K562 (cell line): ENCODE data around the gene GNAL. TPM values are rescaled to one million over a fixed set of nuclear protein-coding genes. Genes with fewer than 3 reads are reported as not detected.
A peak's percentile ranks its signal among the peaks of the same experiment; 100 is the strongest.

Experiments
- ATAC-seq: fragments of 200-7000 bp; cut with Tn5 transposase; 3 replicates; pipeline ENCODE4 v1.9.1; 2020; ENCODE audit warnings: moderate library complexity
- BruUV-seq: library from RNA; stranded (reverse); fragments of 400-500 nt; replicated peaks from 2 replicates; lab custom pipeline; 2021; lab: Mats Ljungman, UMichigan
- CTCF ChIA-PET: fragments of 300-600 bp; formaldehyde crosslinking; extraction: SDS; loops from one replicate; lab custom pipeline; 2021; ENCODE audit warnings: low intra/inter-chr PET ratio; lab: Yijun Ruan, JAX
- POLR2A ChIA-PET: fragments of 300-600, 350-650 bp; sonication (Branson Sonifier 250); formaldehyde crosslinking; extraction: SDS; loops from one replicate; lab custom pipeline; 2021; ENCODE audit warnings: antibody characterized with exemption, inconsistent platforms; lab: Yijun Ruan, JAX
- DNase-seq, 4 experiments: peaks; one replicate each; pipeline versions ENCODE4 v3.0.0 to v3.0.0-alpha.2; 2011 to 2018; ENCODE audit warnings: low spot score in 3 of 4, mixed read lengths in 3 of 4; ENCODE audit errors: extremely low read depth in 1 of 4
- FAIRE-seq: peaks from 2 replicates; lab custom pipeline; 2011; peaks lifted over from hg19 to GRCh38; lab: Jason Lieb, UNC
- H2AFZ ChIP-seq: 2 replicates; pipeline ENCODE4 v1.6.0; 2011; ENCODE audit warnings: low read depth, low read length, control low read depth, inconsistent platforms
- H3K27ac ChIP-seq: fragments of 200-600 bp; 3 replicates; pipeline ENCODE4 v1.8.0; 2011; ENCODE audit warnings: low read depth, mild to moderate bottlenecking, control low read depth, inconsistent platforms, low read length, moderate library complexity, mixed read lengths; ENCODE audit errors: extremely low read depth
- H3K27me3 ChIP-seq, 2 experiments: fragments of 300-600 bp in 1 of 2; 2 replicates in 1 of 2; 3 replicates in 1 of 2; pipeline versions ENCODE4 v1.6.0 to v1.8.0; 2011; ENCODE audit warnings: inconsistent platforms in 2 of 2, low read length in 2 of 2, mild to moderate bottlenecking in 1 of 2, mixed read lengths in 1 of 2, moderate library complexity in 1 of 2; ENCODE audit not compliant: control insufficient read depth in 2 of 2, insufficient read depth in 2 of 2
- H3K36me3 ChIP-seq: fragments of 300-600 bp; 3 replicates; pipeline ENCODE4 v1.8.0; 2011; ENCODE audit warnings: mild to moderate bottlenecking, low read length, inconsistent platforms; ENCODE audit not compliant: control insufficient read depth, insufficient read depth
- H3K4me1 ChIP-seq, 2 experiments: fragments of 200-600 bp in 1 of 2; replicated peaks in 1 of 2; 2 replicates in 1 of 2; 3 replicates in 1 of 2; pipeline versions ENCODE4 v1.5.1 to v1.8.0; 2011; ENCODE audit warnings: inconsistent platforms in 2 of 2, low read length in 2 of 2, mild to moderate bottlenecking in 1 of 2, mixed read lengths in 1 of 2, moderate library complexity in 1 of 2; ENCODE audit not compliant: control insufficient read depth in 2 of 2, insufficient read depth in 2 of 2
- H3K4me2 ChIP-seq: 2 replicates; pipeline ENCODE4 v1.6.1; 2011; ENCODE audit warnings: low read length, control low read depth, inconsistent platforms, mixed read lengths; ENCODE audit not compliant: insufficient read depth
- H3K4me3 ChIP-seq: fragments of 200-600 bp; sonication (generic), shearing (Covaris generic); 2 replicates; pipeline ENCODE4 v1.5.1; 2016; ENCODE audit warnings: control low read depth, inconsistent platforms
- H3K79me2 ChIP-seq: fragments of 200-600 bp; 3 replicates; pipeline ENCODE4 v1.8.0; 2011; ENCODE audit warnings: low read length, inconsistent platforms; ENCODE audit not compliant: control insufficient read depth, insufficient read depth
- H3K9ac ChIP-seq, 2 experiments: 2 replicates each; pipeline versions ENCODE4 v1.6.0 to v1.6.1; 2011; ENCODE audit warnings: low read depth in 2 of 2, low read length in 2 of 2, control low read depth in 1 of 2, inconsistent platforms in 1 of 2, mild to moderate bottlenecking in 1 of 2, mixed read lengths in 1 of 2; ENCODE audit not compliant: insufficient read depth in 1 of 2
- H3K9me1 ChIP-seq: one replicate; pipeline ENCODE4 v1.6.0; 2011; ENCODE audit warnings: inconsistent platforms, mild to moderate bottlenecking, low read length, moderate library complexity; ENCODE audit not compliant: control insufficient read depth, insufficient read depth
- H3K9me3 ChIP-seq: replicated peaks from 2 replicates; pipeline ENCODE4 v1.5.1; 2011; ENCODE audit warnings: low read depth, low read length, inconsistent platforms; ENCODE audit not compliant: control insufficient read depth, insufficient read depth
- H4K20me1 ChIP-seq: replicated peaks from 2 replicates; pipeline ENCODE4 v1.6.1; 2011; ENCODE audit warnings: low read length, inconsistent platforms, mixed read lengths; ENCODE audit not compliant: control insufficient read depth, insufficient read depth
- CBFA2T2 ChIP-seq: fragments of 450-650 bp; conservative IDR thresholded peaks from 2 replicates; pipeline ENCODE4 v1.6.1; 2017; ENCODE audit warnings: mild to moderate bottlenecking
- CBFA2T3 ChIP-seq: fragments of 450-650 bp; IDR thresholded peaks from 2 replicates; pipeline ENCODE4 v1.6.1; 2017
- ELF1 ChIP-seq: fragments of 200-800 bp; sonication (Bioruptor generic); IDR thresholded peaks from 2 replicates; pipeline ENCODE4 v1.6.1; 2016; ENCODE audit warnings: missing genetic modification characterization, missing compliant biosample characterization
- FOSL1 ChIP-seq: fragments of 200-800 bp; sonication (Bioruptor generic); conservative IDR thresholded peaks from 2 replicates; pipeline ENCODE4 v1.6.1; 2016; ENCODE audit warnings: missing genetic modification characterization, missing compliant biosample characterization
- JUND ChIP-seq, 2 experiments: IDR thresholded peaks; 2 replicates in 1 of 2; 3 replicates in 1 of 2; pipeline ENCODE4 v1.6.1; 2011; ENCODE audit warnings: borderline replicate concordance in 2 of 2, low read depth in 2 of 2, low read length in 2 of 2, improper control_type of control experiment in 1 of 2, missing biosample characterization in 1 of 2, missing genetic modification characterization in 1 of 2, missing genetic modification reagents in 1 of 2
- NCOA1 ChIP-seq: fragments of 450-650 bp; IDR thresholded peaks from 2 replicates; pipeline ENCODE4 v1.6.1; 2016; ENCODE audit warnings: low read depth
- NFIC ChIP-seq: fragments of 450-650 bp; IDR thresholded peaks from 2 replicates; pipeline ENCODE4 v1.6.1; 2017; ENCODE audit warnings: mild to moderate bottlenecking, inconsistent platforms
- RBFOX2 ChIP-seq: fragments of 200-400 bp; formaldehyde crosslinking; IDR thresholded peaks from 2 replicates; pipeline ENCODE4 v1.6.1; 2017; ENCODE audit warnings: low read depth, mild to moderate bottlenecking, low read length, moderate library complexity
- TCF3 ChIP-seq: sonication (generic); formaldehyde crosslinking; IDR thresholded peaks from 2 replicates; pipeline ENCODE4 v1.4.0; 2020; ENCODE audit warnings: mild to moderate bottlenecking, missing genetic modification reagents
- ZBTB8A ChIP-seq: fragments of 450-650 bp; IDR thresholded peaks from 2 replicates; pipeline ENCODE4 v1.6.1; 2018; ENCODE audit warnings: mild to moderate bottlenecking, moderate library complexity; ENCODE audit not compliant: partially characterized antibody
- ZKSCAN1 ChIP-seq: fragments of 150-350 bp; IDR thresholded peaks from 2 replicates; pipeline ENCODE4 v1.6.1; 2016; ENCODE audit warnings: low read depth, low read length
- ZKSCAN3 ChIP-seq: fragments of 250-450 bp; sonication (Bioruptor Pico); IDR thresholded peaks from 2 replicates; pipeline ENCODE4 v1.4.0; 2020
- ZNF444 ChIP-seq: fragments of 250-450 bp; sonication (Bioruptor Pico); IDR thresholded peaks from 2 replicates; pipeline ENCODE4 v1.4.0; 2020; ENCODE audit warnings: mild to moderate bottlenecking, moderate library complexity
- WGBS: fragments of 100-300 bp; shearing (Covaris generic); methylation state at CpG from one replicate; pipeline ENCODE4 v1.1.6; 2016; ENCODE audit warnings: low coverage, mixed read lengths; ENCODE audit not compliant: insufficient coverage; ENCODE audit errors: missing lambda C conversion rate; 5-methylcytosine and 5-hydroxymethylcytosine counted together
- in situ Hi-C: fragments of 300-500 bp; cut with MboI; formaldehyde crosslinking; loops from 4 replicates; pipeline ENCODE4 v1.15.0; 2018; ENCODE audit warnings: inconsistent platforms, mixed read lengths
- intact Hi-C: fragments of 100-400 bp; cut with micrococcal nuclease; formaldehyde crosslinking; loops from 2 replicates; pipeline ENCODE4 v1.14.2; 2022
- polyA plus RNA-seq, 8 experiments: library from polyadenylated mRNA; depleted of rRNA in 4 of 8; stranded (reverse) in 5 of 8; unstranded in 3 of 8; fragments of >200 nt; fragmentation: Nextera tagmentation in 2 of 8; fragmentation: Illumina TruSeq in 1 of 8; extraction: Ambion mirVana in 2 of 8; extraction: Trizol in 1 of 8; gene quantifications; 2 replicates each; pipeline versions ENCODE4 v1.2.1 to v1.2.3, GENCODE V29; 2011 to 2014; ENCODE audit warnings: inconsistent platforms in 1 of 8, missing spikeins in 1 of 8
- total RNA-seq, 7 experiments: library from RNA; depleted of rRNA in 6 of 7; stranded (reverse); fragments of >200 nt in 6 of 7; fragmentation: Illumina TruSeq in 2 of 7; extraction: Trizol in 2 of 7; gene quantifications; 2 replicates each; pipeline versions ENCODE4 v1.2.1 to v1.2.3, GENCODE V29; 2011 to 2021; ENCODE audit warnings: low replicate concordance in 1 of 7
- TF ChIP-seq, protein P1 (sequence below): fragments of 450-650 bp; IDR thresholded peaks from 2 replicates; pipeline ENCODE4 v1.6.1; 2014; ENCODE audit warnings: low read depth, mild to moderate bottlenecking, moderate library complexity, borderline replicate concordance
- TF ChIP-seq, protein P2 (sequence below), 2 experiments: fragments of 450-650 bp; conservative IDR thresholded peaks; 2 replicates each; pipeline ENCODE4 v1.6.1; 2017; ENCODE audit warnings: mild to moderate bottlenecking in 2 of 2, moderate library complexity in 2 of 2
- TF ChIP-seq, protein P3 (sequence below), 2 experiments: IDR thresholded peaks; 2 replicates each; pipeline ENCODE4 v1.6.1; 2011; ENCODE audit warnings: borderline replicate concordance in 1 of 2, control low read depth in 1 of 2, low read depth in 1 of 2, low read length in 1 of 2, mild to moderate bottlenecking in 1 of 2, mixed read lengths in 1 of 2, moderate library complexity in 1 of 2; ENCODE audit not compliant: insufficient read depth in 1 of 2, insufficient read length in 1 of 2, poor library complexity in 1 of 2, severe bottlenecking in 1 of 2; ENCODE audit errors: extremely low read depth in 1 of 2

Gene GNAL
- total and polyA plus RNA-seq, 9 of the 15 experiments (the other 6 are each of a cell fraction or from before 2014, with no cell fraction given): under 0.01 to 0.10 (median 0.01) TPM; not detected in 5

DNA sequence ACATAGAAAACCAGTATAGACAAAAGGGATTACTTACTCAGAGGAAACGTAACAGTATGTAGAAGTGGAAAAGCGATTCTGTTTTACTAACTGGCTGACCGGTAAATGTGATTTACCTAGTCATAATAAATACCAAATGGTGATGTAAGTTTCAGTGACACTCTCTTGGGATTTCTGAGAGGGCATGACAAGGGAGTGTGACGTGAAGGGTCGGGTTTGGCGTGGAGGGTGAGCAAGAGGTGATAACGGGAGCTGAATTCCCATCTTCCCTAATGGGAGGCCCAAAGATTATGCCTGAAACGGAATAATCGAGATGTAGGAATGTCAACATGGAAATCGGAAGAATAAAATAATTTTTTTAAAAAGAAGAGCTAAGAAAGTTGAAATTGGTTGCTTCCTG, 12.7 kb upstream of the GNAL start (continued):
- TF ChIP-seq ZNF444 (no peak), ZKSCAN3 (CRISPR knock-in tag) (no peak)

DNA sequence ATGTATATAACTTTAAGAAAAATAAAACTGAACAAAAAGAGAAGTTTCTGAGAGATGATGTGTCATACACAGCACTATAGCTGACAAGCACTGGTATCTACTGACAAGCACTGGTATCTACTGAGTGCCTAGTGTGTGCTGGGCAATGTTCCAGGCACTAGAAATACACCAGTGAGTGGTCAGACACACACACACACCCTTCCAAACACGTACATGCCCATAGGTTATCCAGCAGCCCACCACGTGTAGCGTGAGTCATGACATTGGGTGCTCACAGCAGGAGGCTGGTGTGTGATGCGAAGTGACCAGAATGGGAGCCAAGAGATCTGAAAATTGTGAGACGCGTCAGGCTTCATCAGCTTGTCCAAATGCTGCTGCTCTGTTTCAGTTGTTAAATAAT, 12.2 kb upstream of the GNAL start:
- Histone ChIP-seq H3K36me3 (no peaks in the 10 kb centered on the region), H3K9ac (no peak overlapping the region), H3K27ac (no peak overlapping the region), H3K4me1 (no peaks in the 10 kb centered on the region), H3K27me3 (peaks cover 5 to 17% of the 10 kb centered on the region in 2 experiments; a peak in 4 of 5 replicates), H2AFZ (no peak overlapping the region), H3K79me2 (no peaks in the 10 kb centered on the region), H3K4me2 (no peak overlapping the region), H3K9me3 (no peaks in the 10 kb centered on the region), H3K9me1 (no peaks in the 10 kb centered on the region), H3K4me3 (no peak overlapping the region), H4K20me1 (no peaks in the 10 kb centered on the region)
- intact Hi-C loops: no loop called here
- POLR2A ChIA-PET: interaction anchor here (1.0 kb wide), 1 partner anchor 28 kb away, joined by 3 read pairs; no protein-coding TSS in a partner anchor
- DNase-seq: peak; percentile 17 to 47 (median 28)
- peak; percentile 75 for FAIRE-seq
- WGBS: 2% methylated on average over 6 of the region's 6 CpGs
- peak; percentile 68 for ATAC-seq
- no TSS peak for BruUV-seq
- in situ Hi-C loops: no loop called here
- CTCF ChIA-PET: no interaction called here
- TF ChIP-seq JUND (IDR thresholded peaks at IDR 0.05; ENCODE audit: borderline replicate concordance, low read depth, low read length) (peak; percentile 53; the same call in 1 of the 2 replicates), JUND (tag; IDR thresholded peaks at IDR 0.05; ENCODE audit: borderline replicate concordance, low read depth, low read length) (peak; percentile 75; the same call in 1 of the 3 replicates), TCF3 (CRISPR knock-in tag) (no peak), FOSL1 (tag) (peak; percentile 60), NFIC (peak; percentile 72), RBFOX2 (no peak), ZBTB8A (no peak), CBFA2T3 (0 out of 2 replicates have a peak, but pooled peaks have one; percentile 30), NCOA1 (no peak), ELF1 (tag) (no peak), CBFA2T2 (0 out of 2 replicates have a peak, but pooled peaks have one; percentile 17), ZKSCAN1 (peak; percentile 59; the same call in 1 of the 2 replicates)
- TF ChIP-seq, protein P1, sequence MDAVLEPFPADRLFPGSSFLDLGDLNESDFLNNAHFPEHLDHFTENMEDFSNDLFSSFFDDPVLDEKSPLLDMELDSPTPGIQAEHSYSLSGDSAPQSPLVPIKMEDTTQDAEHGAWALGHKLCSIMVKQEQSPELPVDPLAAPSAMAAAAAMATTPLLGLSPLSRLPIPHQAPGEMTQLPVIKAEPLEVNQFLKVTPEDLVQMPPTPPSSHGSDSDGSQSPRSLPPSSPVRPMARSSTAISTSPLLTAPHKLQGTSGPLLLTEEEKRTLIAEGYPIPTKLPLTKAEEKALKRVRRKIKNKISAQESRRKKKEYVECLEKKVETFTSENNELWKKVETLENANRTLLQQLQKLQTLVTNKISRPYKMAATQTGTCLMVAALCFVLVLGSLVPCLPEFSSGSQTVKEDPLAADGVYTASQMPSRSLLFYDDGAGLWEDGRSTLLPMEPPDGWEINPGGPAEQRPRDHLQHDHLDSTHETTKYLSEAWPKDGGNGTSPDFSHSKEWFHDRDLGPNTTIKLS: no peak
- TF ChIP-seq, protein P2, sequence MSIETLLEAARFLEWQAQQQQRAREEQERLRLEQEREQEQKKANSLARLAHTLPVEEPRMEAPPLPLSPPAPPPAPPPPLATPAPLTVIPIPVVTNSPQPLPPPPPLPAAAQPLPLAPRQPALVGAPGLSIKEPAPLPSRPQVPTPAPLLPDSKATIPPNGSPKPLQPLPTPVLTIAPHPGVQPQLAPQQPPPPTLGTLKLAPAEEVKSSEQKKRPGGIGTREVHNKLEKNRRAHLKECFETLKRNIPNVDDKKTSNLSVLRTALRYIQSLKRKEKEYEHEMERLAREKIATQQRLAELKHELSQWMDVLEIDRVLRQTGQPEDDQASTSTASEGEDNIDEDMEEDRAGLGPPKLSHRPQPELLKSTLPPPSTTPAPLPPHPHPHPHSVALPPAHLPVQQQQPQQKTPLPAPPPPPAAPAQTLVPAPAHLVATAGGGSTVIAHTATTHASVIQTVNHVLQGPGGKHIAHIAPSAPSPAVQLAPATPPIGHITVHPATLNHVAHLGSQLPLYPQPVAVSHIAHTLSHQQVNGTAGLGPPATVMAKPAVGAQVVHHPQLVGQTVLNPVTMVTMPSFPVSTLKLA (conservative IDR thresholded peaks at IDR 0.05): peak; percentile 69 to 70
- TF ChIP-seq, protein P3, sequence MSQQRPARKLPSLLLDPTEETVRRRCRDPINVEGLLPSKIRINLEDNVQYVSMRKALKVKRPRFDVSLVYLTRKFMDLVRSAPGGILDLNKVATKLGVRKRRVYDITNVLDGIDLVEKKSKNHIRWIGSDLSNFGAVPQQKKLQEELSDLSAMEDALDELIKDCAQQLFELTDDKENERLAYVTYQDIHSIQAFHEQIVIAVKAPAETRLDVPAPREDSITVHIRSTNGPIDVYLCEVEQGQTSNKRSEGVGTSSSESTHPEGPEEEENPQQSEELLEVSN (IDR thresholded peaks at IDR 0.05; ENCODE audit: borderline replicate concordance in 1 of 2, extremely low read depth in 1 of 2, insufficient read depth in 1 of 2, insufficient read length in 1 of 2, low read depth in 1 of 2, low read length in 1 of 2, poor library complexity in 1 of 2, severe bottlenecking in 1 of 2): peak in 1 of 2 experiments; percentile 33
